ENCODE results near the gene ZRANB1. TPM values are rescaled to one million over a fixed set of nuclear protein-coding genes. Genes with fewer than 3 reads are reported as not detected.

The ZRANB1 gene
- total RNA-seq, 4 donors from 2014 or later: 22.1 to 37.5 (median 25.0) TPM

- H3K27ac ChIP-seq: no peak overlapping the region
These were observed 13.3 kb downstream of the ZRANB1 start for GRCh38 chr10:124955243-124955642.

GRCh38 chr10:124955868-124956267 is 13.9 kb downstream of the ZRANB1 start:
- H3K27me3 ChIP-seq: no peaks in the 10 kb centered on the region
- H3K4me1 ChIP-seq: peaks cover 8 to 10% of the 10 kb centered on the region in 2 donors
- TF ChIP-seq CTCF (IDR thresholded peaks at IDR 0.05) (no peak), POLR2A (IDR thresholded peaks at IDR 0.05) (no peak)
- no peaks in the 10 kb centered on the region for H3K9me3 ChIP-seq
- H3K27ac ChIP-seq: no peak overlapping the region
- H3K4me3 ChIP-seq (replicated peaks in 1 of 3): no peak overlapping the region
- intact Hi-C loops (cut with DNase I): no loop called here
- H3K36me3 ChIP-seq: no peaks in the 10 kb centered on the region
- WGBS, 2 donors: 75 to 80% methylated on average over 10 of the region's 10 CpGs
- no peak for DNase-seq

More at GRCh38 chr10:124955243-124955642, 13.3 kb downstream of the ZRANB1 start:
- TF ChIP-seq POLR2A (IDR thresholded peaks at IDR 0.05) (no peak), CTCF (IDR thresholded peaks at IDR 0.05) (no peak)
- Histone ChIP-seq H3K36me3 (no peaks in the 10 kb centered on the region), H3K9me3 (no peaks in the 10 kb centered on the region), H3K4me3 (replicated peaks in 1 of 3) (no peak overlapping the region), H3K4me1 (peaks cover 8 to 10% of the 10 kb centered on the region in 2 donors), H3K27me3 (no peaks in the 10 kb centered on the region)
- intact Hi-C loops (cut with DNase I): no loop called here
- WGBS, 2 donors: 53 to 56% methylated on average over 7 of the region's 7 CpGs
- DNase-seq: no peak

- H3K27me3 ChIP-seq: no peaks in the 10 kb centered on the region
- peaks cover 8 to 10% of the 10 kb centered on the region in 2 donors for H3K4me1 ChIP-seq
- TF ChIP-seq CTCF (IDR thresholded peaks at IDR 0.05): no peak
- TF ChIP-seq POLR2A (IDR thresholded peaks at IDR 0.05): no peak
- H3K9me3 ChIP-seq: no peaks in the 10 kb centered on the region
- 80 to 81% methylated on average over 1 of the region's 1 CpG for WGBS, 2 donors
- H3K27ac ChIP-seq: no peak overlapping the region
- no peaks in the 10 kb centered on the region for H3K36me3 ChIP-seq
- intact Hi-C loops (cut with DNase I): no loop called here
- no peak overlapping the region for H3K4me3 ChIP-seq (replicated peaks in 1 of 3)
- no peak for DNase-seq
These were observed 14.8 kb downstream of the ZRANB1 start for GRCh38 chr10:124956764-124957163.

GRCh38 chr10:124957404-124957947 is 15.6 kb downstream of the ZRANB1 start:
- Histone ChIP-seq H3K36me3 (no peaks in the 10 kb centered on the region), H3K4me1 (peaks cover 8 to 10% of the 10 kb centered on the region in 2 donors)

More at GRCh38 chr10:124957404-124957947, 15.6 kb downstream of the ZRANB1 start:
- Histone ChIP-seq H3K9me3 (no peaks in the 10 kb centered on the region), H3K27ac (no peak overlapping the region), H3K4me3 (replicated peaks in 1 of 3) (no peak overlapping the region), H3K27me3 (no peaks in the 10 kb centered on the region)
- DNase-seq: no peak
- TF ChIP-seq CTCF (IDR thresholded peaks at IDR 0.05): no peak
- no peak for TF ChIP-seq POLR2A (IDR thresholded peaks at IDR 0.05)
- intact Hi-C loops (cut with DNase I): no loop called here
- WGBS, 2 donors: 77 to 84% methylated on average over 7 of the region's 7 CpGs

All from thyroid gland (tissue), 4 donors.